ENCODE results near the gene BOK. TPM values are rescaled to one million over a fixed set of nuclear protein-coding genes. Genes with fewer than 3 reads are reported as not detected.
A peak's percentile ranks its signal among the peaks of the same experiment; 100 is the strongest.

The BOK gene
- total and polyA plus RNA-seq, 10 of the 15 experiments (the other 5 are each of a cell fraction or from before 2014, with no cell fraction given): 0.04 to 0.15 (median 0.12) TPM; not detected in 7

- no peak for TF ChIP-seq USF1 (IDR thresholded peaks at IDR 0.05; ENCODE audit: borderline replicate concordance, extremely low read length, insufficient read depth, low read depth, low read length)
- no peak for TF ChIP-seq RB1 (IDR thresholded peaks at IDR 0.05; ENCODE audit: borderline replicate concordance)
- 0 out of 2 replicates have a peak, but pooled peaks have one; percentile 28 for TF ChIP-seq ZBTB4 (CRISPR knock-in tag; IDR thresholded peaks at IDR 0.05)
- TF ChIP-seq ZBTB40 (IDR thresholded peaks at IDR 0.05; ENCODE audit: borderline replicate concordance): no peak
- no peak for TF ChIP-seq ZSCAN29 (IDR thresholded peaks at IDR 0.05)
- TF ChIP-seq YY1 (IDR thresholded peaks at IDR 0.05; ENCODE audit: low read depth, low read length): peak; percentile 1; the same call in 1 of the 2 replicates
- TF ChIP-seq JUNB (IDR thresholded peaks at IDR 0.05): no peak
- no peak for TF ChIP-seq CEBPZ (IDR thresholded peaks at IDR 0.05; ENCODE audit: low read depth, low read length)
Measured at GRCh38 chr2:241514986-241515737, 43.4 kb upstream of the BOK start (continued).

Data from GM12878 (cell line).